ENCODE measurements around the gene PRLH. TPM values are rescaled to one million over a fixed set of nuclear protein-coding genes. Genes with fewer than 3 reads are reported as not detected.

Gene PRLH
- total RNA-seq, 1 donor from 2014 or later, result not detected

GRCh38 chr2:237600205-237600846 lies 34.0 kb downstream of the PRLH start:
- TF ChIP-seq CTCF (IDR thresholded peaks at IDR 0.05; ENCODE audit: insufficient read depth, low read depth, low read length) (no peak), EZH2 (IDR thresholded peaks at IDR 0.05; ENCODE audit: insufficient read depth, low read length) (no peak)
- Mint-ChIP-seq H3K27ac (ENCODE audit: unreplicated experiment) (no peak overlapping the region), H3K4me1 (ENCODE audit: low read depth, unreplicated experiment) (peaks cover 6% of the 10 kb centered on the region), H3K4me3 (ENCODE audit: unreplicated experiment) (no peak overlapping the region), H3K9me3 (ENCODE audit: unreplicated experiment) (no peaks in the 10 kb centered on the region), H3K27me3 (ENCODE audit: low read depth, unreplicated experiment) (peaks cover 22% of the 10 kb centered on the region), H3K36me3 (ENCODE audit: low read depth, unreplicated experiment) (peaks cover 3% of the 10 kb centered on the region)
- FAIRE-seq (no peak), DNase-seq (ENCODE audit: low read depth) (no peak)
- Histone ChIP-seq H3K4me1 (ENCODE audit: insufficient read depth, low read length) (peaks cover 10% of the 10 kb centered on the region), H3K9me3 (ENCODE audit: insufficient read depth, low read depth, low read length) (no peaks in the 10 kb centered on the region), H3K36me3 (ENCODE audit: insufficient read depth, low read length) (no peaks in the 10 kb centered on the region), H3K27me3 (ENCODE audit: insufficient read depth, low read length) (no peaks in the 10 kb centered on the region), H3K4me3 (ENCODE audit: insufficient read depth, low read depth, low read length) (no peak overlapping the region), H3K4me2 (ENCODE audit: low read length) (peak overlapping the region; percentile 38), H3K9ac (ENCODE audit: low read length) (peak overlapping the region; percentile 33), H3K79me2 (ENCODE audit: insufficient read depth, low read length) (no peaks in the 10 kb centered on the region), H4K20me1 (ENCODE audit: insufficient read depth, low read length) (no peaks in the 10 kb centered on the region), H3K27ac (ENCODE audit: low read depth, low read length) (no peak overlapping the region), H2AFZ (ENCODE audit: low read depth, low read length) (peak overlapping the region; percentile 69)

GRCh38 chr2:237601453-237602116 lies 35.2 kb downstream of the PRLH start:
- TF ChIP-seq EZH2 (IDR thresholded peaks at IDR 0.05; ENCODE audit: insufficient read depth, low read length), result no peak
- no peak for TF ChIP-seq CTCF (IDR thresholded peaks at IDR 0.05; ENCODE audit: insufficient read depth, low read depth, low read length)
- no peaks in the 10 kb centered on the region for H4K20me1 ChIP-seq (ENCODE audit: insufficient read depth, low read length)
- peaks cover 10% of the 10 kb centered on the region for H3K4me1 ChIP-seq (ENCODE audit: insufficient read depth, low read length)
- H3K4me3 ChIP-seq (ENCODE audit: insufficient read depth, low read depth, low read length), result no peak overlapping the region
- no peaks in the 10 kb centered on the region for H3K36me3 ChIP-seq (ENCODE audit: insufficient read depth, low read length)
- DNase-seq (ENCODE audit: low read depth) (no peak), FAIRE-seq (no peak)
- peaks cover 3% of the 10 kb centered on the region for H3K36me3 Mint-ChIP-seq (ENCODE audit: low read depth, unreplicated experiment)
- no peak overlapping the region for H3K4me2 ChIP-seq (ENCODE audit: low read length)
- H3K4me1 Mint-ChIP-seq (ENCODE audit: low read depth, unreplicated experiment), result peaks cover 6% of the 10 kb centered on the region
- no peak overlapping the region for H3K4me3 Mint-ChIP-seq (ENCODE audit: unreplicated experiment)
- no peak overlapping the region for H3K27ac ChIP-seq (ENCODE audit: low read depth, low read length)
- no peaks in the 10 kb centered on the region for H3K9me3 ChIP-seq (ENCODE audit: insufficient read depth, low read depth, low read length)
- peaks cover 22% of the 10 kb centered on the region for H3K27me3 Mint-ChIP-seq (ENCODE audit: low read depth, unreplicated experiment)
- no peak overlapping the region for H3K27ac Mint-ChIP-seq (ENCODE audit: unreplicated experiment)
- no peak overlapping the region for H3K9ac ChIP-seq (ENCODE audit: low read length)
- H3K79me2 ChIP-seq (ENCODE audit: insufficient read depth, low read length), result no peaks in the 10 kb centered on the region
- no peaks in the 10 kb centered on the region for H3K27me3 ChIP-seq (ENCODE audit: insufficient read depth, low read length)
- no peaks in the 10 kb centered on the region for H3K9me3 Mint-ChIP-seq (ENCODE audit: unreplicated experiment)
- no peak overlapping the region for H2AFZ ChIP-seq (ENCODE audit: low read depth, low read length)

GRCh38 chr2:237602409-237602808 lies 36.0 kb downstream of the PRLH start:
- Mint-ChIP-seq H3K27ac (ENCODE audit: unreplicated experiment) (no peak overlapping the region), H3K4me3 (ENCODE audit: unreplicated experiment) (no peak overlapping the region), H3K36me3 (ENCODE audit: low read depth, unreplicated experiment) (peaks cover 3% of the 10 kb centered on the region), H3K9me3 (ENCODE audit: unreplicated experiment) (no peaks in the 10 kb centered on the region), H3K27me3 (ENCODE audit: low read depth, unreplicated experiment) (peaks cover 22% of the 10 kb centered on the region), H3K4me1 (ENCODE audit: low read depth, unreplicated experiment) (peaks cover 6% of the 10 kb centered on the region)
- Histone ChIP-seq H3K4me3 (ENCODE audit: insufficient read depth, low read depth, low read length) (no peak overlapping the region), H3K27ac (ENCODE audit: low read depth, low read length) (no peak overlapping the region), H3K79me2 (ENCODE audit: insufficient read depth, low read length) (no peaks in the 10 kb centered on the region), H3K9me3 (ENCODE audit: insufficient read depth, low read depth, low read length) (no peaks in the 10 kb centered on the region), H3K36me3 (ENCODE audit: insufficient read depth, low read length) (no peaks in the 10 kb centered on the region), H3K4me2 (ENCODE audit: low read length) (no peak overlapping the region), H3K4me1 (ENCODE audit: insufficient read depth, low read length) (peaks cover 10% of the 10 kb centered on the region), H4K20me1 (ENCODE audit: insufficient read depth, low read length) (no peaks in the 10 kb centered on the region), H3K27me3 (ENCODE audit: insufficient read depth, low read length) (no peaks in the 10 kb centered on the region), H3K9ac (ENCODE audit: low read length) (no peak overlapping the region), H2AFZ (ENCODE audit: low read depth, low read length) (no peak overlapping the region)
- no peak for TF ChIP-seq EZH2 (IDR thresholded peaks at IDR 0.05; ENCODE audit: insufficient read depth, low read length)
- TF ChIP-seq CTCF (IDR thresholded peaks at IDR 0.05; ENCODE audit: insufficient read depth, low read depth, low read length), result no peak
- FAIRE-seq (no peak), DNase-seq (ENCODE audit: low read depth) (no peak)
